HG02588 (cell line): Measurements from ENCODE around the gene HIP1.
"Not testable (repeated sequence)": the region's sequence is repeated elsewhere in the genome, so short reads cannot be mapped to it uniquely, and the experiment has no call there.

ENCODE experiments used
- ATAC-seq: cut with Tn5 transposase; IDR thresholded peaks from one replicate; pipeline ENCODE4 v1.9.1; 2021; ENCODE audit warnings: mild to moderate bottlenecking, moderate library complexity; ENCODE audit not compliant: unreplicated experiment

HIP1 gene

GRCh38 chr7:75717746-75718145, 21.0 kb downstream of the HIP1 start:
- ATAC-seq = not testable (repeated sequence)

- no peak for ATAC-seq
These were observed 21.6 kb downstream of the HIP1 start for GRCh38 chr7:75716992-75717626.

GRCh38 chr7:75715864-75716263, 22.9 kb downstream of the HIP1 start:
- ATAC-seq = no peak

GRCh38 chr7:75712517-75713361, 26.0 kb downstream of the HIP1 start:
- no peak for ATAC-seq

DNA sequence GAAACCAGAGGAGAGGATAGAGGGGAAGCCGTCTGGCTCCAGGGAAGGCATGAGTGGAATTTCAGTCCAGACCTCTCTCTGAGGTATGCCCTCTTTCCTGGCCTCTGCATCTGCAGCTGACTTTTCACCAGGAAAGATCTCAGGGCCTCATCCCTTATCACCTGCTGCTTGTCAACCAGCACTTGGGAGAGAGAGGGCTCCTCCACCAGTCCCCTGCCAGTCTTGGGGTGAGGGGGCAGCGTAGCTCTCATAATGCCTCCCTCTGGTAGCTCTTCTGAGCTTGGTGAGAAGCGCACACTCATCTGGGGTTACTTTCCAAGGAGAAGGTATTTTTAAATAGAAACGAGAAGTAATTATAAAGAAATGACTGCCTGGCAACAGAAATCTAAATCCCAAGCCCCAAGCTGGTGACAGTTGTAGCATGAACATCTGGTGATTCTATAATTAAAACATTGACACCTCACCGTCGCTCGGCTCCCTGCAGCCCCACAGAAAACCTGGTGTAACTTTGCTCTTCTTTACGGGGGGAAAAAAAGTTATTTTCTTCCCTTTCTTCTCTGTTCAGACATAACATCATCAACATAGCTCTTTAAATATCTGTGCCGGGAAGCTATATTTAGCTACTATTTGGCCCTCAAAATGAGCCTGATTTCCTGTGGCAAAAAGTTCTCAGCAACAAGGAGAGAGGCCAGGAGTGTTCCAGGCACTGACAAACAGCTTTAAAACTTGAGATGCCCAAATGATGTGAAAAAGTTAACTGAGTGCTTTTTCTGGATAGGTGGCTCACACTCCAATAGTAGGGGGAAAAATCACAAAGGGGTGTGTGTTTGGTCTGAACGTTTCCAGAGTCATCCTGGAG, 26.9 kb downstream of the HIP1 start:
- no peak for ATAC-seq

DNA sequence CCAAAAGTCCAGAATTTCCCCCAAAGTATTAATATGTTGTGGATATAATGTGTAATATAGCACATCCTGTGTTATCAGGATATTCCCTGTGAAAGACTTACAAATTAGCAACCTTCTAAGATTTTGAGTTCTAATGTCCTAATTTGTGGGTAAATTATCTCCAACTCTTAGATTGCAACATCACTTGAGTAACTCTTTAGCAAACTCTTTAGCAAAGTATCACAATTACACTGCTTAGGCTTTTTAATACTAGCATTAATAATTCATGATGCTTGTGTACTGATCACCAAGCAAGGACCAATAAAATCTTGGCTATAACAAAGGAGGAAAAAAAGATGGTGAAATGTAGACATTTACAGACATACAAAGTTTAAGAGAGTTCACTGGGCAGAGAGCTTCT, 27.7 kb downstream of the HIP1 start:
- ATAC-seq = no peak

GRCh38 chr7:75704928-75705327, 33.8 kb downstream of the HIP1 start:
- no peak for ATAC-seq

- ATAC-seq = no peak
These were observed 36.2 kb downstream of the HIP1 start for GRCh38 chr7:75702515-75702914.

DNA sequence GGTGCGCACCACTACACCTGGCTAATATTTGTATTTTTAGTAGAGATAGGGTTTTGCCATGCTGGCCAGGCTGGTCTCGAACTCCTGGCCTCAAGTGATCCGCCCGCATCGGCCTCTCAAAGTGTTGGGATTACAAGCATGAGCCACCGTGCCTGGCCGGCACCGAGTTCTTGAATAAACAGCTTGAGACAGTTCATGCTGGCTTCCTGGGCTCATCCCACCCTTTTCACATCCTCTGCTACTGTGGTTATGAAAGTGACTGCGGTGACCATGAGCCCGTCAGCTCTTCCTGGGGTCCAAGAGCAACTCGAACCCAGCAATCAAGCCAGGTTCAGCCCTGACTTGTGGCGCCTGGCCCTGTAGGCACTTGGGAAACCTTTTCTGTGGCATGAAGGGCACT, 38.7 kb downstream of the HIP1 start:
- ATAC-seq = no peak

DNA sequence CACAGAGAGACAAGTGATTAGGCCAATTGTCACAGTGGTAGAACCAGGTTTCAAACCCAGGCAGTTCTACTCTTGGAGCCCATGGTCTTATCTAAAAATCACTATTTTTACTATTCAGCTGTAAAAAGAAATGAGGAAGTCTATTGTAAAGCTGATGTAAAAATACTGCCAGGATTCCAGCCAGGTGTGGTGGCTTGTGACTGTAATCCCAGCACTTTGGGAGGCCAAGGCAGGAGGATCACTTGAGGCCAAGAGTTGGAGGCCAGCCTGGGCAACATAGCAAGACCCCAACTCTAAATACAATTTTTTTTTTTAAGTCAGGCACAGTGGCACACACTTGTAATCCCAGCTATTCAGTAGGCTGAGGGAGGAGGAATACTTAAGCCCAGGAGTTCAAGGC, 40.4 kb downstream of the HIP1 start:
- no peak for ATAC-seq

- no peak for ATAC-seq
These were observed 42.3 kb downstream of the HIP1 start for GRCh38 chr7:75696263-75697037.

GRCh38 chr7:75694638-75695399, 43.9 kb downstream of the HIP1 start:
- no peak for ATAC-seq

GRCh38 chr7:75693668-75694067, 45.1 kb downstream of the HIP1 start:
- ATAC-seq = not testable (repeated sequence)

DNA sequence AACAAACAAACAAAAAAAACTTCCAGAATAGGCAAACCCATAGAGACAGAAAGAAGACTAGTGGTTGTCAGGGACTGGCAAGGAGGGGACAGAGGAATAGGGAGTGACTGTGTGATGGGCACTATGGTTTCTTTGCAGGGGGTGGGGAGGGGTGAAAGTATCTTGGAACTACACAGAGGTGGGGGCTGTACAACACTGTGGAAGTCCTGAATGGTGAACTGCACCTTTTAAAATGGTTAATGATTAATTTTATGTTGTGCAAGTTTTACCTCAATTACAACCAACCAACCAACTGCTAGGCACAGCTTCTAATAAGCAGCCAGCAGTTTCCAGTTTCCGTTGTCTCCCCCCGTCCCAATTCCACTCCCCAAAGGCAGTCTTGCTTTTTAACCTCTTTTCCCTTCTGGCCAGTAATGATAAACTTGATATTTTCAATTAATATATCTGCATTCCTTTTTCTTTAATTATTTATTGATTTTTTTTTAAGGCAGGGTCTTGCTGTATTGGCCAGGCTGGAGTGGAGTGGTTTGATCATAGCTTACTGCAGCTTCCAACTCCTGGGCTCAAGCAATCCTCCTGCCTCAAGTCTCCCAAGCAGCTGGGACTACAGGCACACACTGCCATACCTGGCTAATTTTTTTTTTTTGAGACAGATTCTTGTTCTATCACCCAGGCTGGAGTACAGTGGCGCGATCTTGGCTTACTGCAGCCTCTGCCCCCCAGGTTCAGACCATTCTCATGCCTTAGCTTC, 46.8 kb downstream of the HIP1 start:
- no peak for ATAC-seq

DNA sequence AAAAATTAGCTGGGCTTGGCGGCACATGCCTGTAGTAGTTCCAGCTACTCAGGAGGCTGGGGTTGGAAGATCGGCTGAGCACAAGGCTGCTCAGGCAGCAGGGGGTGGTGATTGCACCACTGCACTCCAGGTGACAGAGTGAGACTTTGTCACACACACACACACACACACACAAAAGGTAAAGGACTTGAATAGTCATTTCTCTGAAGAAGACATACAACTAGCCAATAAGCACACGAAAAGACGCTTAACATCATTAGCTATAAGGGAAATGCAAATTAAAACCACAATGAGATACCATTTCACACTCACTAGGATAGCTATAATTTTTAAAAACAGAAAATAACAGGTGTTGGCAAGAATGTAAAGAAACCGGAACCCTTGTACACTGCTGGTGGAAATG, 48.6 kb downstream of the HIP1 start:
- no peak for ATAC-seq

DNA sequence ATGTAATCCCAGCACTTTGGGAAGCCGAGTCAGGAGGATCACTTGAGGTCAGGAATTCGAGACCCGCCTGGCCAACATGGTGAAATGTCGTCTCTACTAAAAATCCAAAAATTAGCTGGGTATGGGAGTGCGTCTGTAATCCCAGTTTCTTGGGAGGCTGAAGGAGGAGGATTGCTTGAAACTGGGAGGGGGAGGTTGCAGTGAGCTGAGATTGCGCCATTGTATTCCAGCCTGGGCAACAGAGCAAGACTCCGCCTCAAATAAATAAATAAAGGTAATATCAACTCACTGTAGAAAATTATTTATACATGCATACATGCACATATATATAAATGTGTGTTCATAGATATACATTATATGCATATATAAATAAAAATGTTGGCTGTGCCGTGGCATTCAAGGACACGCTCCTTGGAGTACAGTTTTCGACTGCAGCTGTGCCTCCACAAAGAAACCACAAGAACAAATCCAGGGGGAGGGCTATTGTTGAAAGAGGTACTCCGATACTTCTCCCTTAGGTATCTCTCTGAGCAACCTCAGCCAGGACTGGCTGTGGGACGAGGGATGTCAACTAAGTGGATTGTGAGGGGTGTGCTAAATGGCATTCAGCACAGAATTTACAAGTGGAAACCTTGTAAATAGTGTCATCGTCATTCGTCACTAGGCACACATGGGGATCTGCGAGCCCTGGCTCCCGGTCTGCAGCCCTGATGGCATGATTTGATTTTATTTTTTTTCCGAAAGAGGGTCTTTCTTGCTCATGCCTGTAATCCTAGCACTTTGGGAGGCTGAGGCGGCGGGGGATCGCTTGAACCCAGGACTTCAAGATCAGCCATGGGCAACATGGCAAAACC, 49.3 kb downstream of the HIP1 start:
- ATAC-seq = no peak

DNA sequence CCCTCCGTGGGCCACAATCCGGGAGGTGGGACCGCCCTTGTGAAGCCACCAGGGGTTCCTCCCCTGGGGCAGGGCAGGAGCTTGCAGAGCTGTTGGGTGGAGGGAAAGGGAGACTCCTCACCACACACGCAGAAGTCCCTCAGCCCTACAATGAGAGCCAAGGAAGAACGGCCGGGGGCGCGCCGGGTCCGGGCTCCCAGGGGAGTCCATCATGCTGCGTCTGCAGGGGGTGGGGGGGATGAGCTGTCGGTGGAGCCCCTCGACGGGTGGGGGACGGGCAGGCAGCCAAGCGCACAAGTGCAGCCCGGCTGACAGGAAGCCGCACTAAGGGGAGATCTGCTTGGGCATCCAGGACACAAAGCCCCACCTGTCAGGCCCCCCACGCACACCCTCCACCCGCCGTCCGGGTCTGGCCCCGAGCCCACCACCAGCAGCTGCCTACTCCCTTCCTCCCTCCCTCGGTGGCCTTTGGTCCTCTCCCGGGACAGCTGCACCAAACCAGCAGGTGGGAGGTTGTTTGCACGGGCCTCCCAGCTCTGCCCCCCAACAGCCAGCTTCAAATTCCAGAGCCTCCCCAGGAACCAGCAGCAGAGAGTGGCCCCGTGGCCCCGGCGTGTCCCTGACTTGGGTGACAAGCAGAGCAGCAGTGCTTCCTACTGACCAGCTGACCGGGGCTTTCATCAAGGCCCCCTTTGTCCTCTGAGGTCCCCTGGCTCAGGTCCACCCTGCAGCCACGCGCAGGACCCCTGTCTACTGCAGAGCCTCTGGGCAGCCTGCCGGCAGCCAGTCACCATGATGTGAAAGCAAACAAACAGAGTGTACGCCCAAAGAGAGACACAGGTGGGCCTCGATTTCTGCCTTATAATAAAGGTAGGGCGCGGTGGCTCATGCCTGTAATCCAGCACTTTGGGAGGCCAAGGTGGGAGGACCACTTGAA, 50.3 kb downstream of the HIP1 start:
- ATAC-seq = no peak
